GM12878 (cell line): ENCODE results near the gene EHD2. TPM values are rescaled to one million over a fixed set of nuclear protein-coding genes. Genes with fewer than 3 reads are reported as not detected.

Experiments
- ATAC-seq: fragments of 200-7000 bp; cut with Tn5 transposase; 3 replicates; pipeline ENCODE4 v1.9.1; 2020; ENCODE audit warnings: mild to moderate bottlenecking, moderate library complexity
- BruUV-seq: library from RNA; stranded (reverse); fragments of 400-500 nt; replicated peaks from 2 replicates; lab custom pipeline; 2021; lab: Mats Ljungman, UMichigan
- CTCF ChIA-PET: fragments of 300-600 bp; sonication (Branson Sonifier 250); formaldehyde crosslinking; extraction: SDS; loops from one replicate; lab custom pipeline; 2021; ENCODE audit warnings: inconsistent platforms; lab: Yijun Ruan, JAX
- POLR2A ChIA-PET: fragments of 350-600 bp; formaldehyde crosslinking; extraction: SDS; loops from one replicate; lab custom pipeline; 2021; ENCODE audit warnings: inconsistent platforms; lab: Charles Lee
- RAD21 ChIA-PET: fragments of 300-600 bp; sonication (Branson Sonifier 250); formaldehyde crosslinking; loops from one replicate; lab custom pipeline; 2023; ENCODE audit warnings: antibody characterized with exemption; ENCODE audit not compliant: unreplicated experiment; lab: Charles Lee
- SMC1A ChIA-PET: fragments of 300-600 bp; sonication (Branson Sonifier 250); formaldehyde crosslinking; loops from one replicate; lab custom pipeline; 2023; ENCODE audit not compliant: unreplicated experiment, uncharacterized antibody; lab: Charles Lee
- DNase-seq: peaks from one replicate; pipeline ENCODE4 v3.0.0-alpha.2; 2011; ENCODE audit warnings: low read depth, low spot score
- FAIRE-seq: peaks from 3 replicates; lab custom pipeline; 2011; peaks lifted over from hg19 to GRCh38; lab: Jason Lieb, UNC
- H2AFZ ChIP-seq: 2 replicates; pipeline ENCODE4 v1.6.0; 2011; ENCODE audit warnings: low read depth, low read length, control low read depth; ENCODE audit not compliant: control insufficient read depth
- H3K27ac ChIP-seq: 2 replicates; pipeline ENCODE4 v1.5.1; 2011; ENCODE audit warnings: control low read depth; ENCODE audit not compliant: control insufficient read depth, insufficient read depth
- H3K27me3 ChIP-seq, 2 experiments: replicated peaks in 1 of 2; 2 replicates each; pipeline versions ENCODE4 v1.6.0 to v1.6.1; 2011; ENCODE audit warnings: low read length in 1 of 2; ENCODE audit not compliant: control insufficient read depth in 2 of 2, insufficient read depth in 2 of 2
- H3K36me3 ChIP-seq, 2 experiments: 2 replicates each; pipeline ENCODE4 v1.5.1; 2011; ENCODE audit warnings: low read length in 1 of 2; ENCODE audit not compliant: control insufficient read depth in 2 of 2, insufficient read depth in 2 of 2
- H3K4me1 ChIP-seq: 2 replicates; pipeline ENCODE4 v1.6.1; 2011; ENCODE audit warnings: mild to moderate bottlenecking, low read length, moderate library complexity, mixed read lengths; ENCODE audit not compliant: control insufficient read depth, insufficient read depth
- H3K4me2 ChIP-seq: 2 replicates; pipeline ENCODE4 v1.6.0; 2011; ENCODE audit warnings: control low read depth; ENCODE audit not compliant: control insufficient read depth, insufficient read depth
- H3K4me3 ChIP-seq: fragments of 200-600 bp; sonication (generic); 2 replicates; pipeline ENCODE4 v1.5.1; 2016
- H3K79me2 ChIP-seq: 2 replicates; pipeline ENCODE4 v1.6.0; 2011; ENCODE audit warnings: low read length; ENCODE audit not compliant: control insufficient read depth, insufficient read depth
- H3K9ac ChIP-seq: 2 replicates; pipeline ENCODE4 v1.8.0; 2011; ENCODE audit warnings: low read length, control low read depth, mixed read lengths; ENCODE audit not compliant: control insufficient read depth, insufficient read depth
- H3K9me3 ChIP-seq: replicated peaks from 3 replicates; pipeline ENCODE4 v1.5.1; 2011; ENCODE audit warnings: mild to moderate bottlenecking, low read length; ENCODE audit not compliant: control insufficient read depth, insufficient read depth
- H4K20me1 ChIP-seq: 2 replicates; pipeline ENCODE4 v1.6.0; 2011; ENCODE audit not compliant: control insufficient read depth, insufficient read depth
- RELB ChIP-seq: fragments of 450-650 bp; IDR thresholded peaks from 2 replicates; pipeline ENCODE4 v1.6.1; 2017; ENCODE audit warnings: low read depth, mild to moderate bottlenecking, moderate library complexity
- ZBTB33 ChIP-seq: fragments of 450-650 bp; IDR thresholded peaks from 2 replicates; pipeline ENCODE4 v1.6.1; 2017; ENCODE audit warnings: mild to moderate bottlenecking
- WGBS: methylation state at CpG from one replicate; pipeline ENCODE4 v1.1.6; 2016; ENCODE audit warnings: low lambda C conversion rate; ENCODE audit not compliant: insufficient replicate concordance, insufficient coverage; ENCODE audit errors: missing lambda C conversion rate; 5-methylcytosine and 5-hydroxymethylcytosine counted together
- in situ Hi-C: fragments of 300-500 bp; cut with MboI; formaldehyde crosslinking; loops from 9 replicates; pipeline ENCODE4 v1.14.3; 2018; ENCODE audit warnings: mixed read lengths
- intact Hi-C: fragments of 100-400 bp; cut with micrococcal nuclease; formaldehyde crosslinking; loops from one replicate; pipeline ENCODE4 v1.14.2; 2022; ENCODE audit not compliant: unreplicated experiment
- polyA plus RNA-seq, 11 experiments: library from polyadenylated mRNA; depleted of rRNA in 4 of 11; unstranded in 6 of 11; stranded (reverse) in 5 of 11; fragments of >200 nt; fragmentation: Nextera tagmentation in 4 of 11; fragmentation: Illumina TruSeq in 1 of 11; extraction: Ambion mirVana in 4 of 11; extraction: Trizol in 1 of 11; gene quantifications; 1 replicate in 1 of 11; 2 replicates in 10 of 11; pipeline versions ENCODE4 v1.2.1 to v1.2.3, GENCODE V29; 2011 to 2016; ENCODE audit warnings: inconsistent platforms in 2 of 11, missing spikeins in 2 of 11, low read depth in 1 of 11
- total RNA-seq, 4 experiments: library from RNA; depleted of rRNA in 3 of 4; stranded (reverse); fragments of >200 nt in 3 of 4; fragmentation: Illumina TruSeq in 1 of 4; extraction: Trizol in 1 of 4; gene quantifications; 2 replicates each; pipeline versions ENCODE4 v1.2.1 to v1.2.3, GENCODE V29; 2013 to 2021

Gene EHD2
- total and polyA plus RNA-seq, 10 of the 15 experiments (the other 5 are each of a cell fraction or from before 2014, with no cell fraction given) = 0.12 to 0.24 (median 0.23) TPM; not detected in 7

GRCh38 chr19:47719047-47719859, 6.0 kb downstream of the EHD2 start (continued):
- no peak for TF ChIP-seq RELB
- TF ChIP-seq, all 136 proteins: peak for 0

GRCh38 chr19:47720669-47721422, 7.6 kb downstream of the EHD2 start:
- ChIA-PET CTCF (interaction anchor here (0.6 to 1.0 kb wide), 2 partner anchors 25 to 173 kb away, joined by 3 read pairs; no protein-coding TSS in a partner anchor), SMC1A (no interaction called here), POLR2A (no interaction called here), RAD21 (no interaction called here)
- ATAC-seq = no peak
- no peaks in the 10 kb centered on the region for H4K20me1 ChIP-seq
- H3K79me2 ChIP-seq = no peaks in the 10 kb centered on the region
- TF ChIP-seq ZBTB33 = no peak
- H3K4me3 ChIP-seq = no peak overlapping the region
- no peak overlapping the region for H3K4me2 ChIP-seq
- in situ Hi-C loops = no loop called here
- H3K9ac ChIP-seq = no peak overlapping the region
- no peak for FAIRE-seq
- no peaks in the 10 kb centered on the region for H3K9me3 ChIP-seq
- 52% methylated on average over 14 of the region's 14 CpGs for WGBS
- H3K36me3 ChIP-seq = no peaks in the 10 kb centered on the region
- no TSS peak for BruUV-seq
- intact Hi-C loops = no loop called here
- DNase-seq = no peak
- H2AFZ ChIP-seq = no peak overlapping the region
- H3K27me3 ChIP-seq = no peaks in the 10 kb centered on the region
- no peak overlapping the region for H3K27ac ChIP-seq
- H3K4me1 ChIP-seq = no peaks in the 10 kb centered on the region
